K562 treated with DMSO at 1 percent for 4 hours (cell line): ENCODE data around the gene CACNG3. TPM values are rescaled to one million over a fixed set of nuclear protein-coding genes. Genes with fewer than 3 reads are reported as not detected.

Experiments used
- total RNA-seq: library from RNA; unstranded; fragments of 300-600 nt; gene quantifications from 2 replicates; pipeline ENCODE4 v1.2.3, GENCODE V29; 2022; ENCODE audit not compliant: insufficient read depth

CACNG3 gene
- not detected in 2 replicates for total RNA-seq

GRCh38 chr16:24255456-24256371, at the start of gene CACNG3:
TSS of gene CACNG3 (plus strand) at chr16:24256335. CDS start at chr16:24256755, 420 bp downstream.

